Endothelial cell (in vitro differentiated cells): ENCODE measurements around the gene GPR34. TPM values are rescaled to one million over a fixed set of nuclear protein-coding genes. Genes with fewer than 3 reads are reported as not detected.
"Not testable (repeated sequence)": the region's sequence is repeated elsewhere in the genome, so short reads cannot be mapped to it uniquely, and the experiment has no call there.

Source experiments
- DNase-seq: peaks from one replicate; pipeline ENCODE4 v3.0.0; 2021; ENCODE audit warnings: low spot score
- H3K27ac Mint-ChIP-seq: one replicate; pipeline ENCODE4 v1.8.0; 2021; ENCODE audit warnings: mixed read lengths, inconsistent platforms; ENCODE audit not compliant: unreplicated experiment
- H3K27me3 Mint-ChIP-seq: one replicate; pipeline ENCODE4 v1.8.0; 2021; ENCODE audit warnings: mild to moderate bottlenecking, moderate library complexity, mixed read lengths, inconsistent platforms; ENCODE audit not compliant: unreplicated experiment
- H3K36me3 Mint-ChIP-seq: one replicate; pipeline ENCODE4 v1.8.0; 2021; ENCODE audit warnings: mild to moderate bottlenecking, low read depth, mixed read lengths, inconsistent platforms; ENCODE audit not compliant: unreplicated experiment
- H3K4me1 Mint-ChIP-seq: one replicate; pipeline ENCODE4 v1.8.0; 2021; ENCODE audit warnings: mild to moderate bottlenecking, mixed read lengths, inconsistent platforms; ENCODE audit not compliant: unreplicated experiment
- H3K4me3 Mint-ChIP-seq: one replicate; pipeline ENCODE4 v1.8.0; 2021; ENCODE audit warnings: mild to moderate bottlenecking, mixed read lengths, inconsistent platforms; ENCODE audit not compliant: unreplicated experiment
- H3K9me3 Mint-ChIP-seq: one replicate; pipeline ENCODE4 v1.8.0; 2021; ENCODE audit warnings: mixed read lengths, inconsistent platforms; ENCODE audit not compliant: unreplicated experiment
- CTCF ChIP-seq: fragments of 200-600 bp; sonication (generic); IDR thresholded peaks from one replicate; pipeline ENCODE4 v1.5.0; 2021; ENCODE audit warnings: antibody characterized with exemption; ENCODE audit not compliant: unreplicated experiment
- total RNA-seq: library from RNA; stranded (reverse); fragmentation: NEBNext Ultra II Directional; extraction: Animal tissue kit (Norgen Biotek cat#: 25700); gene quantifications from one replicate; pipeline ENCODE4 v1.2.1, GENCODE V29; 2021; ENCODE audit not compliant: unreplicated experiment

GPR34 gene
- total RNA-seq, 1 donor from 2014 or later: not detected

DNA sequence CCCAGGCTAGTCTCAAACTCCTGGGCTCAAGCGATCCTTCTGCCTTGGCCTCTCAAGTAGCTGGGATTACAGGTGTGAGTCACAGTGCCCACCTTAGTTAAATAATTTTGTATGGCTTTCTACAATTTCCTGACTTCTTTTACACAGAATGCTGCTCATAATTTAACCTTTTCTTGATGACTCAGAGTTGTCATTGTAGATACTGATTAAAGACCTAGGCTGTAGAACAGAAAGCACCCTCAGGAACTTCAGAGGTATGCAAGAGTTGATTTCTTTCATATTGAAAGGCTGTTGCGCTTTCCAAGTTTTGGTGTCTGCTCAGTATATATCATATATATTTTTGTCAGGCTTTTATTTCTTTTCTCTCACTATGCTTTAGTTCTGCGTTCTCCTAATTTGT, 21.1 kb upstream of the GPR34 start:
- Mint-ChIP-seq H3K27ac (no peak overlapping the region), H3K4me1 (no peaks in the 10 kb centered on the region), H3K27me3 (no peaks in the 10 kb centered on the region), H3K9me3 (no peaks in the 10 kb centered on the region), H3K4me3 (no peak overlapping the region), H3K36me3 (no peaks in the 10 kb centered on the region)
- no peak for TF ChIP-seq CTCF
- DNase-seq: no peak

- TF ChIP-seq CTCF: no peak
- H3K4me1 Mint-ChIP-seq: peaks cover 4% of the 10 kb centered on the region
- DNase-seq: no peak
- H3K27ac Mint-ChIP-seq: no peak overlapping the region
- H3K4me3 Mint-ChIP-seq: no peak overlapping the region
- no peaks in the 10 kb centered on the region for H3K9me3 Mint-ChIP-seq
- no peaks in the 10 kb centered on the region for H3K27me3 Mint-ChIP-seq
- H3K36me3 Mint-ChIP-seq: no peaks in the 10 kb centered on the region
These were observed 18.7 kb upstream of the GPR34 start for GRCh38 chrX:41670112-41670511.

- no peaks in the 10 kb centered on the region for H3K27me3 Mint-ChIP-seq
These were observed 17.7 kb upstream of the GPR34 start for GRCh38 chrX:41671082-41671481.

GRCh38 chrX:41672643-41673042, 16.1 kb upstream of the GPR34 start:
- no peak for TF ChIP-seq CTCF
- no peak overlapping the region for H3K4me3 Mint-ChIP-seq
- no peaks in the 10 kb centered on the region for H3K27me3 Mint-ChIP-seq
- H3K9me3 Mint-ChIP-seq: no peaks in the 10 kb centered on the region
- no peak overlapping the region for H3K27ac Mint-ChIP-seq
- no peak for DNase-seq
- peaks cover 8% of the 10 kb centered on the region for H3K4me1 Mint-ChIP-seq
- no peaks in the 10 kb centered on the region for H3K36me3 Mint-ChIP-seq

More at GRCh38 chrX:41671082-41671481, 17.7 kb upstream of the GPR34 start:
- Mint-ChIP-seq H3K9me3 (no peaks in the 10 kb centered on the region), H3K36me3 (no peaks in the 10 kb centered on the region), H3K4me3 (no peak overlapping the region), H3K4me1 (peaks cover 4% of the 10 kb centered on the region), H3K27ac (no peak overlapping the region)
- no peak for DNase-seq
- no peak for TF ChIP-seq CTCF

DNA sequence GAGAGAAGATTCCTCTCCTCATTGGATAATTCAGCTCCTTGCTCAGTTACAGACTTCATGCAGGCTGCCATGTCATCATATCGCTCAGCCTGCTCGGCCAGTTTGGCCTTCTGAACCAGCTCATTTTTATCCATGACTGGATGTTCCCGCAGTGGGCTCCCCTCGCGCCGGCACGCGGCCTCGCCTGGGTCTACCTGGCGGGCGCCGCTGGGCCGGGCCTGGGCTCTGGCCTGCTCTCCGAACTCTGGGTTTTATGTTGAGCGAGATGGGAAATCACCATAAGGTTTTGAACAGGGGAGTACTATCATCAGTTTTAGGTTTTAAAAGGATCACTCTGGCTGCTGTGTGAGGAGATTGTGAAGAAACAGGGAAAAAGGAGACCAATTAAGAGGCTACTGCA, 12.4 kb upstream of the GPR34 start:
- not testable (repeated sequence) for H3K9me3 Mint-ChIP-seq, H3K27ac Mint-ChIP-seq, H3K36me3 Mint-ChIP-seq, DNase-seq, H3K27me3 Mint-ChIP-seq, H3K4me3 Mint-ChIP-seq, H3K4me1 Mint-ChIP-seq
